HepG2 (cell line): ENCODE results near the gene TANC1. TPM values are rescaled to one million over a fixed set of nuclear protein-coding genes. Genes with fewer than 3 reads are reported as not detected.

Source experiments
- ATAC-seq: fragments of 200-7000 bp; cut with Tn5 transposase; 3 replicates; pipeline ENCODE4 v1.9.1; 2020; ENCODE audit warnings: mild to moderate bottlenecking, moderate library complexity
- BruUV-seq: library from RNA; stranded (reverse); fragments of 400-500 nt; replicated peaks from 2 replicates; lab custom pipeline; 2021; lab: Mats Ljungman, UMichigan
- CTCF ChIA-PET: fragments of 300-600 bp; formaldehyde crosslinking; extraction: SDS; loops from one replicate; lab custom pipeline; 2021; ENCODE audit warnings: low total read pairs, inconsistent platforms, low intra/inter-chr PET ratio; lab: Yijun Ruan, JAX
- POLR2A ChIA-PET: fragments of 350-600 bp; sonication (Branson Sonifier 250); formaldehyde crosslinking; loops from one replicate; lab custom pipeline; 2020; ENCODE audit warnings: antibody characterized with exemption, inconsistent platforms; lab: Yijun Ruan, JAX
- DNase-seq: peaks from one replicate; pipeline ENCODE4 v3.0.0-alpha.2; 2015; ENCODE audit warnings: low spot score
- FAIRE-seq: peaks from 3 replicates; lab custom pipeline; 2011; peaks lifted over from hg19 to GRCh38; lab: Jason Lieb, UNC
- H2AFZ ChIP-seq: one replicate; pipeline ENCODE4 v1.6.1; 2011; ENCODE audit warnings: low read length, inconsistent platforms
- H3K27ac ChIP-seq: fragments of 300-600 bp; 3 replicates; pipeline ENCODE4 v1.8.0; 2011; ENCODE audit warnings: mixed run types, mild to moderate bottlenecking, mixed read lengths, low read length, inconsistent platforms; ENCODE audit not compliant: insufficient read depth; ENCODE audit errors: extremely low read length
- H3K27me3 ChIP-seq, 2 experiments: fragments of 200-600 bp in 1 of 2; 2 replicates in 1 of 2; 3 replicates in 1 of 2; pipeline versions ENCODE4 v1.6.0 to v1.8.0; 2011; ENCODE audit warnings: low read length in 2 of 2, mild to moderate bottlenecking in 2 of 2, moderate library complexity in 2 of 2, inconsistent platforms in 1 of 2; ENCODE audit not compliant: insufficient read depth in 2 of 2, control insufficient read depth in 1 of 2
- H3K36me3 ChIP-seq, 2 experiments: fragments of 200-600 bp in 1 of 2; replicated peaks in 1 of 2; 2 replicates in 1 of 2; 3 replicates in 1 of 2; pipeline versions ENCODE4 v1.5.1 to v1.8.0; 2011; ENCODE audit warnings: low read length in 2 of 2, inconsistent platforms in 1 of 2; ENCODE audit not compliant: insufficient read depth in 2 of 2, control insufficient read depth in 1 of 2
- H3K4me1 ChIP-seq: 2 replicates; pipeline ENCODE4 v1.5.1; 2012; ENCODE audit warnings: low read length, inconsistent platforms; ENCODE audit not compliant: insufficient read depth
- H3K4me2 ChIP-seq: 2 replicates; pipeline ENCODE4 v1.6.0; 2011; ENCODE audit warnings: low read depth, low read length, inconsistent platforms
- H3K4me3 ChIP-seq, 3 experiments: fragments of 200-600 bp in 1 of 3; sonication (generic), shearing (Covaris generic) in 1 of 3; replicated peaks in 1 of 3; 2 replicates each; pipeline ENCODE4 v1.5.1; 2011 to 2016; ENCODE audit warnings: low read length in 3 of 3, inconsistent platforms in 2 of 3, low read depth in 2 of 3, mild to moderate bottlenecking in 2 of 3, control low read depth in 1 of 3, mixed read lengths in 1 of 3; ENCODE audit not compliant: insufficient read depth in 1 of 3
- H3K79me2 ChIP-seq: one replicate; pipeline ENCODE4 v1.6.1; 2011; ENCODE audit warnings: low read length, inconsistent platforms; ENCODE audit not compliant: insufficient read depth
- H3K9ac ChIP-seq: 2 replicates; pipeline ENCODE4 v1.6.0; 2011; ENCODE audit warnings: mild to moderate bottlenecking, low read depth, low read length, inconsistent platforms; ENCODE audit not compliant: insufficient read depth
- H3K9me3 ChIP-seq: 2 replicates; pipeline ENCODE4 v1.5.1; 2012; ENCODE audit warnings: mild to moderate bottlenecking, low read length
- H4K20me1 ChIP-seq: 2 replicates; pipeline ENCODE4 v1.6.0; 2011; ENCODE audit warnings: inconsistent platforms, mild to moderate bottlenecking, low read length, moderate library complexity; ENCODE audit not compliant: insufficient read depth
- ATRX ChIP-seq: sonication (generic); formaldehyde crosslinking; IDR thresholded peaks from 2 replicates; pipeline ENCODE4 v1.4.0; 2020; ENCODE audit warnings: missing genetic modification reagents, borderline replicate concordance
- CBX1 ChIP-seq: IDR thresholded peaks from one replicate; pipeline ENCODE4 v1.6.1; 2016; ENCODE audit warnings: antibody characterized with exemption, low read depth
- CBX5 ChIP-seq: sonication (generic); formaldehyde crosslinking; IDR thresholded peaks from 2 replicates; pipeline ENCODE4 v1.4.0; 2020; ENCODE audit warnings: missing genetic modification reagents, borderline replicate concordance
- ETV6 ChIP-seq: sonication (generic); formaldehyde crosslinking; conservative IDR thresholded peaks from 2 replicates; pipeline ENCODE4 v1.4.0; 2020; ENCODE audit warnings: missing genetic modification reagents
- FOXK2 ChIP-seq: fragments of 450-650 bp; IDR thresholded peaks from 2 replicates; pipeline ENCODE4 v1.6.1; 2016
- KDM5B ChIP-seq: sonication (generic); formaldehyde crosslinking; IDR thresholded peaks from 2 replicates; pipeline ENCODE4 v1.4.0; 2020; ENCODE audit warnings: missing genetic modification reagents, mild to moderate bottlenecking, borderline replicate concordance
- PREB ChIP-seq: sonication (generic); formaldehyde crosslinking; IDR thresholded peaks from 2 replicates; pipeline ENCODE4 v1.4.0; 2020; ENCODE audit warnings: missing genetic modification reagents
- RFXANK ChIP-seq: IDR thresholded peaks from 2 replicates; pipeline ENCODE4 v1.6.1; 2016
- THAP11 ChIP-seq: IDR thresholded peaks from 2 replicates; pipeline ENCODE4 v1.6.1; 2016; ENCODE audit warnings: missing biosample characterization, missing genetic modification reagents
- YEATS4 ChIP-seq: sonication (generic); formaldehyde crosslinking; IDR thresholded peaks from 2 replicates; pipeline ENCODE4 v1.4.0; 2020; ENCODE audit warnings: missing genetic modification reagents, borderline replicate concordance
- ZBTB20 ChIP-seq: sonication (generic); formaldehyde crosslinking; IDR thresholded peaks from 2 replicates; pipeline ENCODE4 v1.8.1; 2023; ENCODE audit warnings: missing genetic modification reagents, low read depth, mild to moderate bottlenecking, borderline replicate concordance
- ZBTB43 ChIP-seq: sonication (generic); formaldehyde crosslinking; conservative IDR thresholded peaks from 2 replicates; pipeline ENCODE4 v1.4.0; 2020; ENCODE audit warnings: missing genetic modification reagents
- ZNF121 ChIP-seq: sonication (generic); formaldehyde crosslinking; IDR thresholded peaks from 2 replicates; pipeline ENCODE4 v1.5.0; 2020; ENCODE audit warnings: mild to moderate bottlenecking, missing genetic modification reagents
- ZNF33A ChIP-seq: sonication (generic); formaldehyde crosslinking; IDR thresholded peaks from 2 replicates; pipeline ENCODE4 v1.5.1; 2020; ENCODE audit warnings: missing genetic modification reagents, mild to moderate bottlenecking, moderate library complexity, borderline replicate concordance
- ZNF576 ChIP-seq: sonication (generic); formaldehyde crosslinking; IDR thresholded peaks from 2 replicates; pipeline ENCODE4 v1.4.0; 2020; ENCODE audit warnings: mild to moderate bottlenecking, missing genetic modification reagents
- ZNF614 ChIP-seq: IDR thresholded peaks from 2 replicates; pipeline ENCODE4 v1.6.1; 2018; ENCODE audit warnings: missing biosample characterization, missing genetic modification reagents, inconsistent platforms, borderline replicate concordance
- ZNF660 ChIP-seq: sonication (generic); formaldehyde crosslinking; IDR thresholded peaks from 2 replicates; pipeline ENCODE4 v1.5.1; 2020; ENCODE audit warnings: mild to moderate bottlenecking, low read depth, missing genetic modification reagents, borderline replicate concordance
- WGBS: methylation state at CpG from one replicate; pipeline ENCODE4 v1.1.6; 2017; ENCODE audit warnings: low lambda C conversion rate; 5-methylcytosine and 5-hydroxymethylcytosine counted together
- in situ Hi-C: cut with HindIII; loops from 2 replicates; pipeline ENCODE4 v1.10.0; 2017; ENCODE audit warnings: low pct_unique_long_range_greater_than_20kb; ENCODE audit not compliant: extremely low pct_ligation_motif_present
- intact Hi-C: fragments of 100-400 bp; cut with micrococcal nuclease; formaldehyde crosslinking; loops from one replicate; pipeline ENCODE4 v1.10.0; 2022; ENCODE audit not compliant: unreplicated experiment
- polyA plus RNA-seq, 8 experiments: library from polyadenylated mRNA; depleted of rRNA in 3 of 8; stranded (reverse) in 7 of 8; unstranded in 1 of 8; fragments of >200 nt; fragmentation: Illumina TruSeq in 4 of 8; extraction: Trizol in 4 of 8; gene quantifications; 2 replicates each; pipeline versions ENCODE4 v1.2.1 to v1.2.3, GENCODE V29; 2011 to 2016; ENCODE audit warnings: low read depth in 4 of 8, missing spikeins in 1 of 8, mixed read lengths in 1 of 8; ENCODE audit not compliant: insufficient read depth in 1 of 8
- total RNA-seq, 5 experiments: library from RNA; depleted of rRNA; stranded (reverse); fragments of >200 nt; fragmentation: Illumina TruSeq; extraction: Trizol; gene quantifications; 2 replicates each; pipeline ENCODE4 v1.2.3, GENCODE V29; 2016; ENCODE audit warnings: low read depth in 1 of 5

The TANC1 gene
- total and polyA plus RNA-seq, 2 of the 13 experiments (the other 11 are each of a cell fraction or from before 2014, with no cell fraction given): 2.3 to 5.6 TPM

- no peak for FAIRE-seq
- Histone ChIP-seq H2AFZ (no peak overlapping the region), H3K9ac (no peak overlapping the region), H3K79me2 (no peaks in the 10 kb centered on the region), H3K27ac (no peak overlapping the region), H3K4me2 (no peak overlapping the region), H3K36me3 (0 out of 5 replicates have a peak, but pooled peaks cover 0 to 1% of the 10 kb centered on the region in 2 experiments), H3K4me3 (no peak overlapping the region), H3K4me1 (no peaks in the 10 kb centered on the region)
- ChIA-PET POLR2A (no interaction called here), CTCF (no interaction called here)
- in situ Hi-C loops (no loop called here), intact Hi-C loops (no loop called here)
- WGBS: 79% methylated on average over 8 of the region's 8 CpGs
- no peak for DNase-seq
- TF ChIP-seq ZBTB20: no peak
- no peak for TF ChIP-seq KDM5B (CRISPR knock-in tag)
- TF ChIP-seq RFXANK (CRISPR knock-in tag): no peak
- TF ChIP-seq YEATS4 (CRISPR knock-in tag): no peak
- TF ChIP-seq FOXK2: no peak
- no peak for TF ChIP-seq ATRX (CRISPR knock-in tag)
- TF ChIP-seq THAP11 (CRISPR knock-in tag): no peak
- no peak for TF ChIP-seq ZNF576 (CRISPR knock-in tag)
- no peak for TF ChIP-seq ZNF121
- no peak for TF ChIP-seq ZNF660
- TF ChIP-seq, all 625 proteins: peak for 0
- Histone ChIP-seq H3K27me3 (no peaks in the 10 kb centered on the region), H4K20me1 (no peaks in the 10 kb centered on the region), H3K9me3 (no peaks in the 10 kb centered on the region)
- no TSS peak for BruUV-seq
- ATAC-seq: no peak
Measured at GRCh38 chr2:159179096-159179495, 210.7 kb downstream of the TANC1 start.

GRCh38 chr2:159179696-159180095 lies 211.3 kb downstream of the TANC1 start:
- Histone ChIP-seq H3K4me3 (no peak overlapping the region), H3K4me1 (no peaks in the 10 kb centered on the region), H3K9ac (no peak overlapping the region), H3K4me2 (no peak overlapping the region), H2AFZ (no peak overlapping the region), H3K79me2 (no peaks in the 10 kb centered on the region), H4K20me1 (no peaks in the 10 kb centered on the region), H3K27ac (no peak overlapping the region), H3K9me3 (no peaks in the 10 kb centered on the region), H3K27me3 (no peaks in the 10 kb centered on the region), H3K36me3 (0 out of 5 replicates have a peak, but pooled peaks cover 0 to 1% of the 10 kb centered on the region in 2 experiments)
- 83% methylated on average over 2 of the region's 4 CpGs for WGBS
- ChIA-PET CTCF (no interaction called here), POLR2A (no interaction called here)
- no peak for FAIRE-seq
- no peak for DNase-seq
- intact Hi-C loops: no loop called here
- in situ Hi-C loops: no loop called here
- no TSS peak for BruUV-seq
- no peak for ATAC-seq
- TF ChIP-seq CBX1: no peak
- no peak for TF ChIP-seq ZNF33A
- no peak for TF ChIP-seq ETV6 (CRISPR knock-in tag)
- no peak for TF ChIP-seq PREB (CRISPR knock-in tag)
- TF ChIP-seq ZNF614 (CRISPR knock-in tag): no peak
- TF ChIP-seq CBX5 (CRISPR knock-in tag): no peak
- TF ChIP-seq ZBTB43: no peak
